Progenitor cell of endocrine pancreas (in vitro differentiated cells): ENCODE measurements around the gene MIER2. TPM values are rescaled to one million over a fixed set of nuclear protein-coding genes. Genes with fewer than 3 reads are reported as not detected.

Experiments
- DNase-seq: peaks from one replicate; pipeline ENCODE4 v3.0.0; 2021; ENCODE audit warnings: low spot score; ENCODE audit not compliant: unreplicated experiment
- H3K27ac Mint-ChIP-seq: 2 replicates; pipeline ENCODE4 v1.8.0; 2021; ENCODE audit warnings: mild to moderate bottlenecking, moderate library complexity, mixed read lengths
- H3K27me3 Mint-ChIP-seq: 2 replicates; pipeline ENCODE4 v1.8.0; 2021; ENCODE audit warnings: mixed read lengths
- H3K36me3 Mint-ChIP-seq: 2 replicates; pipeline ENCODE4 v1.8.0; 2022; ENCODE audit warnings: mixed read lengths; ENCODE audit not compliant: insufficient read depth
- H3K4me1 Mint-ChIP-seq: 2 replicates; pipeline ENCODE4 v1.8.0; 2021; ENCODE audit warnings: low read depth, mixed read lengths
- H3K4me3 Mint-ChIP-seq: 2 replicates; pipeline ENCODE4 v1.8.0; 2021; ENCODE audit warnings: low read depth, mild to moderate bottlenecking, moderate library complexity, mixed read lengths
- H3K9me3 Mint-ChIP-seq: 2 replicates; pipeline ENCODE4 v1.8.0; 2021; ENCODE audit warnings: low read depth, mixed read lengths
- total RNA-seq: library from RNA; stranded (reverse); gene quantifications from 2 replicates; pipeline ENCODE4 v1.2.1, GENCODE V29; 2021
- TF ChIP-seq, protein P1 (sequence below): fragments of 200-600 bp; sonication (generic); IDR thresholded peaks from one replicate; pipeline ENCODE4 v1.5.0; 2021; ENCODE audit warnings: antibody characterized with exemption, mild to moderate bottlenecking; ENCODE audit not compliant: unreplicated experiment

MIER2 gene
- total RNA-seq, 1 donor from 2014 or later: 46.7 TPM

DNA sequence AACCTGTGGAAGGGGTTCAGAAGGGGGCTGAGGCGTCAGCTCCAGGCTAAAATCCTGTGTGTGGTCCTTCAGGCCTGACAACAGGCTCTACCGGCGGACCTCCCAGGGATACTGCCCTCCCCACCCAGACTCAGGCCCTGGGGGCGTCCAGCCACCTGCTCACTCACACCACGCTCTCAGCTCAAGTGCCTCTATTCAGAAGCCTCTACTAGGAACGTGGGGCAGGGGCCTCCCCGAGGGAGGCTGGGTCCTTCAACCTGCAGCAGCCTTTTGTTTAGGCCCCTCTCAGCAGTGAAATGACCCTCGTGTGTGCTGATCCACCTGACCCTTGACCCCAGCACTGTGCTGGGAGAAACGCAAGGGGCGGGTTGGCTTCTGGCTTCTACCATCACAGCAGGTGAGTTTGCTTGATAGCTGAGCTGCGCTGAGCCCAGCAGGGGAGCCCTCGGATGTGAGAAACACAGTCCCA, 64.0 kb downstream of the MIER2 start:
- Mint-ChIP-seq H3K9me3 (no peaks in the 10 kb centered on the region), H3K36me3 (peaks cover 3% of the 10 kb centered on the region), H3K27ac (no peak overlapping the region), H3K4me3 (no peak overlapping the region), H3K4me1 (no peaks in the 10 kb centered on the region), H3K27me3 (peaks cover 6% of the 10 kb centered on the region)
- TF ChIP-seq, protein P1, sequence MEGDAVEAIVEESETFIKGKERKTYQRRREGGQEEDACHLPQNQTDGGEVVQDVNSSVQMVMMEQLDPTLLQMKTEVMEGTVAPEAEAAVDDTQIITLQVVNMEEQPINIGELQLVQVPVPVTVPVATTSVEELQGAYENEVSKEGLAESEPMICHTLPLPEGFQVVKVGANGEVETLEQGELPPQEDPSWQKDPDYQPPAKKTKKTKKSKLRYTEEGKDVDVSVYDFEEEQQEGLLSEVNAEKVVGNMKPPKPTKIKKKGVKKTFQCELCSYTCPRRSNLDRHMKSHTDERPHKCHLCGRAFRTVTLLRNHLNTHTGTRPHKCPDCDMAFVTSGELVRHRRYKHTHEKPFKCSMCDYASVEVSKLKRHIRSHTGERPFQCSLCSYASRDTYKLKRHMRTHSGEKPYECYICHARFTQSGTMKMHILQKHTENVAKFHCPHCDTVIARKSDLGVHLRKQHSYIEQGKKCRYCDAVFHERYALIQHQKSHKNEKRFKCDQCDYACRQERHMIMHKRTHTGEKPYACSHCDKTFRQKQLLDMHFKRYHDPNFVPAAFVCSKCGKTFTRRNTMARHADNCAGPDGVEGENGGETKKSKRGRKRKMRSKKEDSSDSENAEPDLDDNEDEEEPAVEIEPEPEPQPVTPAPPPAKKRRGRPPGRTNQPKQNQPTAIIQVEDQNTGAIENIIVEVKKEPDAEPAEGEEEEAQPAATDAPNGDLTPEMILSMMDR: no peak
- no peak for DNase-seq

GRCh38 chr19:279656-280055, 64.9 kb downstream of the MIER2 start:
- no peak overlapping the region for H3K4me3 Mint-ChIP-seq
- no peak overlapping the region for H3K27ac Mint-ChIP-seq
- no peaks in the 10 kb centered on the region for H3K9me3 Mint-ChIP-seq
- TF ChIP-seq, protein P1: no peak
- H3K36me3 Mint-ChIP-seq: peaks cover 3% of the 10 kb centered on the region
- H3K4me1 Mint-ChIP-seq: no peaks in the 10 kb centered on the region
- peaks cover 6% of the 10 kb centered on the region for H3K27me3 Mint-ChIP-seq
- DNase-seq: no peak

DNA sequence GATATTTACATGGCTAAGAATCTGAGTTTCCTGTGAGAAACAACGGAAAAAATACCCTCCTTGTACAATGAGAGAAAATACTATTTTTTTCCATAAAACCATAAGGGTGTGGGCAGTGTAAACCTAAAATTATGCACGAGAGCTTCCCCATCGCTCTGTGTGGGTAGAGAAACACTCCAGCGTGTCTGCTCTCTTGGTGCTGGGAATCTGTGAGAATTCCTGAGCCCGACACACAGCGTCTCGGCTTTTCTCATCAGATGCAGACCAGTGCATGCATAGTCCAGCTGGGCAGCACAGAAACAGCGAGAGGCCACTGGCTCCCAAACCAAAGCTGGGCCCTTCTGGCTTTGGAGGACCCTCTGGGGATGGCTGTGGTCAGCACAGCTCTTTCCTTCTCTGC, 65.4 kb downstream of the MIER2 start:
- DNase-seq: no peak
- H3K27me3 Mint-ChIP-seq: peaks cover 6% of the 10 kb centered on the region
- no peak overlapping the region for H3K4me3 Mint-ChIP-seq
- no peak overlapping the region for H3K27ac Mint-ChIP-seq
- H3K4me1 Mint-ChIP-seq: no peaks in the 10 kb centered on the region
- H3K9me3 Mint-ChIP-seq: no peaks in the 10 kb centered on the region
- TF ChIP-seq, protein P1: no peak
- peaks cover 2% of the 10 kb centered on the region for H3K36me3 Mint-ChIP-seq

GRCh38 chr19:277581-278165, 66.9 kb downstream of the MIER2 start:
- Mint-ChIP-seq H3K27ac (no peak overlapping the region), H3K4me3 (no peak overlapping the region), H3K9me3 (no peaks in the 10 kb centered on the region), H3K27me3 (peaks cover 10% of the 10 kb centered on the region), H3K36me3 (no peaks in the 10 kb centered on the region), H3K4me1 (no peaks in the 10 kb centered on the region)
- TF ChIP-seq, protein P1: no peak
- no peak for DNase-seq

DNA sequence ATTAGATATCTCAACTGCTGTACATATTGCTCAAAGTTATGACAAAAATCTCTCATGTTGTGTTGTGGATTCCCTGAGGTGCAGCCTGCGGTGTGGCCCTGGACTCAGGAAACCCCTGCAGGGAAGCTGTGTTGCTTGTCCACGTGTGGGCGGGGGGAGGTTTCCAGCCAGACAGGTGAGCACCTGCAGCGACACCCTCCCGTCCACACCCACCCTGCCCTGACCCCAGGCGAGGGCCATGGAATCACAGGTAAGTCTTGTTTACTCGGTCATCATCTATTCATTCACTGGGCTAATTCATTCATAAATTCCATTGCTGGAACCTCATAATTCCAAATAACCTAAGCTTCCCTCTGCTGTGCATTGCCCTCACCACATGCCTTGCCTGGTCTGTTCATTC, 67.5 kb downstream of the MIER2 start:
- Mint-ChIP-seq H3K36me3 (no peaks in the 10 kb centered on the region), H3K4me3 (no peak overlapping the region), H3K27me3 (peaks cover 12% of the 10 kb centered on the region), H3K27ac (no peak overlapping the region), H3K4me1 (peaks cover under 1% of the 10 kb centered on the region), H3K9me3 (no peaks in the 10 kb centered on the region)
- TF ChIP-seq, protein P1: no peak
- no peak for DNase-seq
